H1 (cell line): ENCODE measurements around the gene PPP1R12A. TPM values are rescaled to one million over a fixed set of nuclear protein-coding genes. Genes with fewer than 3 reads are reported as not detected.

Source experiments
- EGR1 ChIP-seq: IDR thresholded peaks from 2 replicates; pipeline ENCODE4 v1.6.1; 2011; ENCODE audit warnings: low read depth, low read length, borderline replicate concordance
- HDAC2 ChIP-seq, 2 experiments: fragments of 300-600 bp in 1 of 2; sonication (generic) in 1 of 2; IDR thresholded peaks; 2 replicates each; pipeline ENCODE4 v1.6.1; 2011 to 2012; ENCODE audit warnings: low read depth in 2 of 2, low read length in 2 of 2, mild to moderate bottlenecking in 2 of 2, moderate library complexity in 2 of 2, borderline replicate concordance in 1 of 2, inconsistent platforms in 1 of 2
- PHF8 ChIP-seq: fragments of 200-600 bp; sonication (generic); conservative IDR thresholded peaks from 2 replicates; pipeline ENCODE4 v1.7.1; 2012; ENCODE audit warnings: low read depth, mild to moderate bottlenecking, inconsistent platforms, low read length, moderate library complexity
- TAF7 ChIP-seq: optimal IDR thresholded peaks from 2 replicates; pipeline ENCODE3; 2011; ENCODE audit warnings: low read depth, mild to moderate bottlenecking, inconsistent platforms, low read length, moderate library complexity, borderline replicate concordance
- TCF12 ChIP-seq: IDR thresholded peaks from 2 replicates; pipeline ENCODE4 v1.6.1; 2011; ENCODE audit warnings: low read depth, mild to moderate bottlenecking, low read length
- TEAD4 ChIP-seq: IDR thresholded peaks from 2 replicates; pipeline ENCODE4 v1.6.1; 2012; ENCODE audit warnings: low read depth, low read length, inconsistent platforms, mixed read lengths
- polyA plus RNA-seq, 7 experiments: library from polyadenylated mRNA; depleted of rRNA in 3 of 7; stranded (reverse) in 5 of 7; unstranded in 2 of 7; fragments of >200 nt in 5 of 7; fragments of 200-250 nt in 2 of 7; gene quantifications; 1 replicate in 5 of 7; 2 replicates in 1 of 7; 4 replicates in 1 of 7; pipeline versions ENCODE4 v1.2.1 to v1.2.3, GENCODE V29; 2011 to 2013; ENCODE audit warnings: missing spikeins in 2 of 7, mixed read lengths in 2 of 7
- total RNA-seq: library from RNA; stranded (reverse); fragmentation: NEBNext Ultra II Directional; extraction: Animal tissue kit (Norgen Biotek cat#: 25700); gene quantifications from 2 replicates; pipeline ENCODE4 v1.2.1, GENCODE V29; 2021
- TF ChIP-seq, protein P1 (sequence below): fragments of 300-600 bp; sonication (generic); IDR thresholded peaks from 2 replicates; pipeline ENCODE4 v1.7.1; 2012; ENCODE audit warnings: low read length, moderate library complexity, mild to moderate bottlenecking, inconsistent platforms; ENCODE audit not compliant: insufficient replicate concordance
- TF ChIP-seq, protein P2 (sequence below), 3 experiments: IDR thresholded peaks; 1 replicate in 2 of 3; 2 replicates in 1 of 3; pipeline versions ENCODE4 v1.5.1 to v1.6.1; 2011; ENCODE audit warnings: low read length in 3 of 3, mild to moderate bottlenecking in 3 of 3, inconsistent platforms in 2 of 3, low read depth in 1 of 3, moderate library complexity in 1 of 3; ENCODE audit not compliant: insufficient read depth in 1 of 3; ENCODE audit errors: control extremely low read depth in 1 of 3

The PPP1R12A gene
- total and polyA plus RNA-seq, 2 of the 8 experiments (the other 6 are each of a cell fraction or from before 2014, with no cell fraction given), result 14.7 to 81.5 TPM

DNA sequence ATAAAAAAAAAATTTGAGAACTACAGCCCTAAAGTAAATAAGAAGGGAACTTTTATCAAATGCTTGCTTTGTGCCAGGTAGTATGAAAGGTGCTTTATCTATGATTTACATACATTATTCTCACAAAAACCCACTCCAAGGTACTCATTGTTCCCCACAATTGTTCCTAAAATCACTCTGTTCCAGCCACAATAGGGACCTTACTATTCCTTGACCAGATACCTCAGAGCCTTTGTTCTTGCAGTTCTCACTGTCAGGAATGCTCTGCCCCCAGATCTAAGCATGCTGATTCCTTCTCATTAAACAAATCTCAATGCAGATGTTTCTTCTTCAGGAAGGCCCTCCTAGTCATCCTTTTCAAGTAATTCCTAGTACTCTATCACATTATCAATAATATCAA is 60.2 kb downstream of the PPP1R12A start (continued):
- TF ChIP-seq, protein P1, sequence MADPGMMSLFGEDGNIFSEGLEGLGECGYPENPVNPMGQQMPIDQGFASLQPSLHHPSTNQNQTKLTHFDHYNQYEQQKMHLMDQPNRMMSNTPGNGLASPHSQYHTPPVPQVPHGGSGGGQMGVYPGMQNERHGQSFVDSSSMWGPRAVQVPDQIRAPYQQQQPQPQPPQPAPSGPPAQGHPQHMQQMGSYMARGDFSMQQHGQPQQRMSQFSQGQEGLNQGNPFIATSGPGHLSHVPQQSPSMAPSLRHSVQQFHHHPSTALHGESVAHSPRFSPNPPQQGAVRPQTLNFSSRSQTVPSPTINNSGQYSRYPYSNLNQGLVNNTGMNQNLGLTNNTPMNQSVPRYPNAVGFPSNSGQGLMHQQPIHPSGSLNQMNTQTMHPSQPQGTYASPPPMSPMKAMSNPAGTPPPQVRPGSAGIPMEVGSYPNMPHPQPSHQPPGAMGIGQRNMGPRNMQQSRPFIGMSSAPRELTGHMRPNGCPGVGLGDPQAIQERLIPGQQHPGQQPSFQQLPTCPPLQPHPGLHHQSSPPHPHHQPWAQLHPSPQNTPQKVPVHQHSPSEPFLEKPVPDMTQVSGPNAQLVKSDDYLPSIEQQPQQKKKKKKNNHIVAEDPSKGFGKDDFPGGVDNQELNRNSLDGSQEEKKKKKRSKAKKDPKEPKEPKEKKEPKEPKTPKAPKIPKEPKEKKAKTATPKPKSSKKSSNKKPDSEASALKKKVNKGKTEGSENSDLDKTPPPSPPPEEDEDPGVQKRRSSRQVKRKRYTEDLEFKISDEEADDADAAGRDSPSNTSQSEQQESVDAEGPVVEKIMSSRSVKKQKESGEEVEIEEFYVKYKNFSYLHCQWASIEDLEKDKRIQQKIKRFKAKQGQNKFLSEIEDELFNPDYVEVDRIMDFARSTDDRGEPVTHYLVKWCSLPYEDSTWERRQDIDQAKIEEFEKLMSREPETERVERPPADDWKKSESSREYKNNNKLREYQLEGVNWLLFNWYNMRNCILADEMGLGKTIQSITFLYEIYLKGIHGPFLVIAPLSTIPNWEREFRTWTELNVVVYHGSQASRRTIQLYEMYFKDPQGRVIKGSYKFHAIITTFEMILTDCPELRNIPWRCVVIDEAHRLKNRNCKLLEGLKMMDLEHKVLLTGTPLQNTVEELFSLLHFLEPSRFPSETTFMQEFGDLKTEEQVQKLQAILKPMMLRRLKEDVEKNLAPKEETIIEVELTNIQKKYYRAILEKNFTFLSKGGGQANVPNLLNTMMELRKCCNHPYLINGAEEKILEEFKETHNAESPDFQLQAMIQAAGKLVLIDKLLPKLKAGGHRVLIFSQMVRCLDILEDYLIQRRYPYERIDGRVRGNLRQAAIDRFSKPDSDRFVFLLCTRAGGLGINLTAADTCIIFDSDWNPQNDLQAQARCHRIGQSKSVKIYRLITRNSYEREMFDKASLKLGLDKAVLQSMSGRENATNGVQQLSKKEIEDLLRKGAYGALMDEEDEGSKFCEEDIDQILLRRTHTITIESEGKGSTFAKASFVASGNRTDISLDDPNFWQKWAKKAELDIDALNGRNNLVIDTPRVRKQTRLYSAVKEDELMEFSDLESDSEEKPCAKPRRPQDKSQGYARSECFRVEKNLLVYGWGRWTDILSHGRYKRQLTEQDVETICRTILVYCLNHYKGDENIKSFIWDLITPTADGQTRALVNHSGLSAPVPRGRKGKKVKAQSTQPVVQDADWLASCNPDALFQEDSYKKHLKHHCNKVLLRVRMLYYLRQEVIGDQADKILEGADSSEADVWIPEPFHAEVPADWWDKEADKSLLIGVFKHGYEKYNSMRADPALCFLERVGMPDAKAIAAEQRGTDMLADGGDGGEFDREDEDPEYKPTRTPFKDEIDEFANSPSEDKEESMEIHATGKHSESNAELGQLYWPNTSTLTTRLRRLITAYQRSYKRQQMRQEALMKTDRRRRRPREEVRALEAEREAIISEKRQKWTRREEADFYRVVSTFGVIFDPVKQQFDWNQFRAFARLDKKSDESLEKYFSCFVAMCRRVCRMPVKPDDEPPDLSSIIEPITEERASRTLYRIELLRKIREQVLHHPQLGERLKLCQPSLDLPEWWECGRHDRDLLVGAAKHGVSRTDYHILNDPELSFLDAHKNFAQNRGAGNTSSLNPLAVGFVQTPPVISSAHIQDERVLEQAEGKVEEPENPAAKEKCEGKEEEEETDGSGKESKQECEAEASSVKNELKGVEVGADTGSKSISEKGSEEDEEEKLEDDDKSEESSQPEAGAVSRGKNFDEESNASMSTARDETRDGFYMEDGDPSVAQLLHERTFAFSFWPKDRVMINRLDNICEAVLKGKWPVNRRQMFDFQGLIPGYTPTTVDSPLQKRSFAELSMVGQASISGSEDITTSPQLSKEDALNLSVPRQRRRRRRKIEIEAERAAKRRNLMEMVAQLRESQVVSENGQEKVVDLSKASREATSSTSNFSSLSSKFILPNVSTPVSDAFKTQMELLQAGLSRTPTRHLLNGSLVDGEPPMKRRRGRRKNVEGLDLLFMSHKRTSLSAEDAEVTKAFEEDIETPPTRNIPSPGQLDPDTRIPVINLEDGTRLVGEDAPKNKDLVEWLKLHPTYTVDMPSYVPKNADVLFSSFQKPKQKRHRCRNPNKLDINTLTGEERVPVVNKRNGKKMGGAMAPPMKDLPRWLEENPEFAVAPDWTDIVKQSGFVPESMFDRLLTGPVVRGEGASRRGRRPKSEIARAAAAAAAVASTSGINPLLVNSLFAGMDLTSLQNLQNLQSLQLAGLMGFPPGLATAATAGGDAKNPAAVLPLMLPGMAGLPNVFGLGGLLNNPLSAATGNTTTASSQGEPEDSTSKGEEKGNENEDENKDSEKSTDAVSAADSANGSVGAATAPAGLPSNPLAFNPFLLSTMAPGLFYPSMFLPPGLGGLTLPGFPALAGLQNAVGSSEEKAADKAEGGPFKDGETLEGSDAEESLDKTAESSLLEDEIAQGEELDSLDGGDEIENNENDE, result peak; percentile 84
- TF ChIP-seq HDAC2 (IDR thresholded peaks at IDR 0.05; ENCODE audit: borderline replicate concordance in 1 of 2, low read depth in 2 of 2, low read length in 2 of 2), result 0 out of 4 replicates have a peak, but pooled peaks of 1 of the 2 experiments have one; percentile 24
- TF ChIP-seq PHF8, result no peak
- TF ChIP-seq, protein P2, sequence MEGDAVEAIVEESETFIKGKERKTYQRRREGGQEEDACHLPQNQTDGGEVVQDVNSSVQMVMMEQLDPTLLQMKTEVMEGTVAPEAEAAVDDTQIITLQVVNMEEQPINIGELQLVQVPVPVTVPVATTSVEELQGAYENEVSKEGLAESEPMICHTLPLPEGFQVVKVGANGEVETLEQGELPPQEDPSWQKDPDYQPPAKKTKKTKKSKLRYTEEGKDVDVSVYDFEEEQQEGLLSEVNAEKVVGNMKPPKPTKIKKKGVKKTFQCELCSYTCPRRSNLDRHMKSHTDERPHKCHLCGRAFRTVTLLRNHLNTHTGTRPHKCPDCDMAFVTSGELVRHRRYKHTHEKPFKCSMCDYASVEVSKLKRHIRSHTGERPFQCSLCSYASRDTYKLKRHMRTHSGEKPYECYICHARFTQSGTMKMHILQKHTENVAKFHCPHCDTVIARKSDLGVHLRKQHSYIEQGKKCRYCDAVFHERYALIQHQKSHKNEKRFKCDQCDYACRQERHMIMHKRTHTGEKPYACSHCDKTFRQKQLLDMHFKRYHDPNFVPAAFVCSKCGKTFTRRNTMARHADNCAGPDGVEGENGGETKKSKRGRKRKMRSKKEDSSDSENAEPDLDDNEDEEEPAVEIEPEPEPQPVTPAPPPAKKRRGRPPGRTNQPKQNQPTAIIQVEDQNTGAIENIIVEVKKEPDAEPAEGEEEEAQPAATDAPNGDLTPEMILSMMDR (IDR thresholded peaks at IDR 0.05; ENCODE audit: control extremely low read depth in 1 of 3, insufficient read depth in 1 of 3, low read depth in 1 of 3, low read length in 3 of 3), result no peak
- TF ChIP-seq TEAD4, result 0 out of 2 replicates have a peak, but pooled peaks have one; percentile 47
- peak; percentile 41; the same call in 1 of the 2 replicates for TF ChIP-seq EGR1
- no peak for TF ChIP-seq TAF7
- TF ChIP-seq TCF12, result no peak
